ENCODE results near the gene EXOSC1.

The EXOSC1 gene

DNA sequence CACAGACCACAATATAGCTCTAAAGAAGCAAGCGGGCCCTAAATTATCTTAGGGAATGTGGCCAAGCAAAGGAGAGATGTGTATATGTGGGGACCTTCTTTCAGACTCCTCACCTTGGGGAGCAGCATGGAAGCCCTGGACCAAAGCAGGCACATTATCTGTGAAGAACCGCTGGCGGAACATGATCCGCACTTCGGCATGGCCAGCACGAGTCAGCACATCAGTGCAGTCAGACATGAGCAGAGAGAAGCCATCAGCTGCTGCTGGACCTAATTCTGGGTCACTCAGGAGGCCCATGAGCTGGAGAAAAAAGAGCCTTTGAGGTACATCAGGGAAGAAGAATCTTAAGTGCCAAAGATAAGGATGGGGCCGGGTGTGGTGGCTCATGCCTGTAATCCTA is 14.1 kb upstream of the EXOSC1 start:
- ChIA-PET POLR2A (ENCODE audit: low non-redundant PET) (no interaction called here), CTCF (interaction anchor here (0.6 to 1.1 kb wide), 4 partner anchors 12 to 295 kb away, joined by 3 to 6 read pairs (median 4); no protein-coding TSS in a partner anchor)
- H3K27ac ChIP-seq, result peak overlapping the region; percentile 12; the same call in 1 of the 2 replicates
- TF ChIP-seq, protein P1, sequence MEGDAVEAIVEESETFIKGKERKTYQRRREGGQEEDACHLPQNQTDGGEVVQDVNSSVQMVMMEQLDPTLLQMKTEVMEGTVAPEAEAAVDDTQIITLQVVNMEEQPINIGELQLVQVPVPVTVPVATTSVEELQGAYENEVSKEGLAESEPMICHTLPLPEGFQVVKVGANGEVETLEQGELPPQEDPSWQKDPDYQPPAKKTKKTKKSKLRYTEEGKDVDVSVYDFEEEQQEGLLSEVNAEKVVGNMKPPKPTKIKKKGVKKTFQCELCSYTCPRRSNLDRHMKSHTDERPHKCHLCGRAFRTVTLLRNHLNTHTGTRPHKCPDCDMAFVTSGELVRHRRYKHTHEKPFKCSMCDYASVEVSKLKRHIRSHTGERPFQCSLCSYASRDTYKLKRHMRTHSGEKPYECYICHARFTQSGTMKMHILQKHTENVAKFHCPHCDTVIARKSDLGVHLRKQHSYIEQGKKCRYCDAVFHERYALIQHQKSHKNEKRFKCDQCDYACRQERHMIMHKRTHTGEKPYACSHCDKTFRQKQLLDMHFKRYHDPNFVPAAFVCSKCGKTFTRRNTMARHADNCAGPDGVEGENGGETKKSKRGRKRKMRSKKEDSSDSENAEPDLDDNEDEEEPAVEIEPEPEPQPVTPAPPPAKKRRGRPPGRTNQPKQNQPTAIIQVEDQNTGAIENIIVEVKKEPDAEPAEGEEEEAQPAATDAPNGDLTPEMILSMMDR (conservative IDR thresholded peaks at IDR 0.05; ENCODE audit: low read depth), result no peak
- DNase-seq (ENCODE audit: low spot score), result no peak

DNA sequence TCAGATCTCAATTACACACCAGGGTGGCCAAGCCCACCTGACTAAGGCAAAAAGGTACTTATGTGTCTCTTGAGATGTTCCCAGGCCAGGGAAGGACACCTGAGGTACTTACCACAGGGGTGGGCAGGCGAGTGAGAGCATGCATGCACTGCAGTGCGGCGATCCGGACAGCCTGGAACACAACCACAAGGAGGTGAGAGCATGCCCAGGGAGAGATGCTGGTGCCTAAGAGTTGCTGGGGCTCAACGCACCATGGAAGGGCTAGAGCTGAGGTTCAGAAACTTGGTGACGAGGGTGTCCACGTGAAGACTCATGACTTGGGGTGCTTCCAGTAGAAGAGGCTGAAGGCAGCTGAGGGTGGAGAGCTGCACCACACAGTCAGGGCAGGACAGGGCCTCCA is 13.3 kb upstream of the EXOSC1 start:
- ChIA-PET CTCF (interaction anchor here (1.1 kb wide), 1 partner anchor 152 kb away, joined by 6 read pairs; no protein-coding TSS in a partner anchor), POLR2A (ENCODE audit: low non-redundant PET) (no interaction called here)
- 0 out of 2 replicates have a peak overlapping the region, but pooled peaks have one; percentile 7 for H3K27ac ChIP-seq
- DNase-seq (ENCODE audit: low spot score), result no peak
- TF ChIP-seq, protein P1 (conservative IDR thresholded peaks at IDR 0.05; ENCODE audit: low read depth), result no peak

DNA sequence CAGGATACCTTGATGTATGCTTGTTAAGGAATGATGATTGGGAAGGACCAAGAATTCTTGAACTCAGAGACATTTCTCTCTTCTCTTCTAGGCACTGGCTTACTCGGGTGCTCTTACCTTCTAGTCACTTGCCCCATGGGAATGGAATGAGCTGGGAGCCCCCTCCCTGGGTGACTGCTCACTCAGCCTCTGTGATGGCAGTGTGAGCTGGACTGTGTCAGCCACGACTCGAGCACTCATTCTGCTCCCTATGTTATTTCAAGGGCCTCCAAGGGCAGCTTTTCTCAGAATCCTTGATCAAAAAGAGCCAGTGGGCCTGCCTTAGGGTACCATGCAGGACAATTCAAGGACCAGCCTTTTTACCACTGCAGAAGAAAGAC is 10.9 kb upstream of the EXOSC1 start:
- ChIA-PET POLR2A (ENCODE audit: low non-redundant PET) (no interaction called here), CTCF (interaction anchor here (0.5 to 1.1 kb wide), 4 partner anchors 11 to 178 kb away, joined by 3 to 4 read pairs (median 4); partner anchors contain the start of genes EXOSC1 and ZDHHC16)
- H3K27ac ChIP-seq, result peak overlapping the region; percentile 45

DNA sequence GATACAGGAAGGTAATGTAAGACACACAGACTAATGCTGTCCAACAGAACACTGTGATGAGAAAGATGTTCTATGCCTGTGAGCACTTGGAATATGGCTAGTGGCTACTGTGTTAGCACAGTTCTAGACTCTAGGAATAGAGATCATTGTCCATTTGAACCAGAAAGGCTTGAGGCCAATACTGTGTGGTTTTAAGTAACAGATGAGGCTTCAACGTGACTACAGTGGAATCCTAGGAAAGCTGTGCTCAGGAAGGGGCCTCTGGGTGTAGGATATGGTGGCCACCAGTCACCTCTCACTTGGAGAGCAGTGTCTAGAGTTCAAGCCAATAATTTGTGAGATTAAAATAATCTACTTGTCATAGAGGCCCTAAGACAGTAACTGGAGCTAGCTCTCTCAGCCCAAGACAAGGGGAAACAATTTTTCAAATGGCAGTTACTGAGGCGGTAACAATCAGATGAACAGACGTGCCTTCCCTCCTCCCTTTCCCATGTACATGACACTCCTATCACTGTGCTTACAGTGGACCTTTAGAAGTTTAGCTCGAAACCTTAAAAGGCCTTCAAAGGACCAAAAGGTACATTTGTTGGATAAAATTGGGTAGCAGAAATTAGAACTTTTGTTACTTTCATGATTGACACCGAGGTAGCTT is 10.4 kb upstream of the EXOSC1 start:
- DNase-seq (ENCODE audit: low spot score), result no peak
- ChIA-PET CTCF (interaction anchor here (0.6 to 1.1 kb wide), 2 partner anchors 10 to 97 kb away, joined by 4 read pairs; partner anchors contain the start of genes EXOSC1 and ZDHHC16), POLR2A (ENCODE audit: low non-redundant PET) (no interaction called here)
- no peak overlapping the region for H3K27ac ChIP-seq
- TF ChIP-seq, protein P1 (conservative IDR thresholded peaks at IDR 0.05; ENCODE audit: low read depth), result no peak

More for the DNA sequence above, 10.9 kb upstream of the EXOSC1 start:
- TF ChIP-seq, protein P1 (conservative IDR thresholded peaks at IDR 0.05; ENCODE audit: low read depth), result no peak
- DNase-seq (ENCODE audit: low spot score), result no peak

DNA sequence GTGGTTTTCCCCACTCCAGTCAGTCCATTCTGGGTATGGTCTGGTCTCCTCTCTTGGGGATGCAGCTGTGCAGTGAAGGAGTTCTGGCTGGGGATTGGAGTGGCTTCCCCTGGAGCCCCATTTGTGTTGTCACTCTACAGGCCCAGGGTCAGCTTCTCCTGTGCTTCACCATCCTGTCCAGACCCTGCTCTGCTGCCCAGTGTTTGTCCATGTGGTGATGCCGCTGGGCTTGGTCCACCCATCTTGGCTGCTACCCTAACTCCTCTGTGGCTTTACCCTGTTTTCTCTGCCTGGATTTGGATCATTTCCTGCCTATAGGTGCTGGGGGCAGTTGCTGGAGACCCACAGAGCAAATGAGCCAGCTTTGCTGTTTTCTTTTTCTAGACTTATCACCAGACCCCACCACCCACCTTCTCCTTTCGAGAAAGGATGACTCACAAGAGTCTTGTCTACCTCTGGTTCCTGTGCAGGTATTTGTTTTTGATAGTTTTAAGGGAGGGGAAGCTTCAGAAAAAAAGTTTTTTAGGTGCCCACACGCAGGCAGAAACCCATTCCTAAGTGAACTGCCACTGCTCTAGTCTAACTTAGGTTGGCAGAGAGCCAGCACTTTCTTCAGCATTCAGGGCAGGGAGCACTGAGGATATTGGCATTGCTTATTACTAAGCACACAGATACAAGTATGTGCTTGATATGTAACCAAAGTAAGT is 8.7 kb upstream of the EXOSC1 start:
- no peak for DNase-seq (ENCODE audit: low spot score)
- H3K27ac ChIP-seq, result peak overlapping the region; percentile 62
- TF ChIP-seq, protein P1 (conservative IDR thresholded peaks at IDR 0.05; ENCODE audit: low read depth), result no peak
- ChIA-PET POLR2A (ENCODE audit: low non-redundant PET) (no interaction called here), CTCF (interaction anchor here (0.6 to 1.8 kb wide), 3 partner anchors 10 to 415 kb away, joined by 4 to 8 read pairs (median 4); no protein-coding TSS in a partner anchor)

DNA sequence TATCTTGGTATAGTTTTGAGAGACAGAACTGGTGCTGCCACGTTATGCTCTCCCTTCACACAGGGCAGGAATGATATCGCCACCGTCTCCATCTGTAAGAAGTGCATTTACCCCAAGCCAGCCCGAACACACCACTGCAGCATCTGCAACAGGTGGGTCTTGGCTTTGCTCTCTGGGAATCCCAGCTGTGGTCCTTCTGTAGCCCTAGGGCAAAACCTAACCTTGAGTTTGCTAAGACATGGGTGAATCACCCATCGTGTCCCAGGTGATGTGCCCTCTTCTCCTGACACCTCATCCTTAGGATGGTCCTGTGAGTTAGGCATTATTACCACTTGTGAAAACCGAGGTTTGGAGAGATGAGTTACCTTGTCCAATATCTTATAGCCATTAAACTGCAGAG is 6.5 kb upstream of the EXOSC1 start:
- H3K27ac ChIP-seq, result peak overlapping the region; percentile 8
- CTCF ChIA-PET, result interaction anchor here (1.8 kb wide), 1 partner anchor 12 kb away, joined by 8 read pairs; no protein-coding TSS in a partner anchor
- TF ChIP-seq, protein P1 (conservative IDR thresholded peaks at IDR 0.05; ENCODE audit: low read depth), result no peak
- DNase-seq (ENCODE audit: low spot score), result no peak
- POLR2A ChIA-PET (ENCODE audit: low non-redundant PET), result no interaction called here

All from RWPE1 (cell line).